Esophagus muscularis mucosa (tissue), 4 donors: Measurements from ENCODE around the gene LCNL1.

Source experiments
- EP300 ChIP-seq: sonication (generic); formaldehyde crosslinking; IDR thresholded peaks from one replicate; pipeline ENCODE4 v1.6.1; 2017; ENCODE audit warnings: antibody characterized with exemption
- POLR2A ChIP-seq: fragments of 450-650 bp; IDR thresholded peaks from one replicate; pipeline ENCODE4 v1.6.1; 2017; ENCODE audit warnings: antibody characterized with exemption, moderate library complexity, mild to moderate bottlenecking, low read depth
- POLR2AphosphoS5 ChIP-seq, 2 donors: sonication (generic); formaldehyde crosslinking; IDR thresholded peaks; one replicate each; pipeline ENCODE4 v1.6.1; 2017; ENCODE audit warnings: antibody characterized with exemption in 2 of 2
- TF ChIP-seq, protein P1 (sequence below), 3 experiments: fragments of 200-600 bp in 2 of 3; fragments of 450-650 bp in 1 of 3; sonication (generic) in 2 of 3; IDR thresholded peaks; one replicate each; pipeline ENCODE4 v1.5.1; 2017 to 2019; ENCODE audit warnings: antibody characterized with exemption in 3 of 3, mild to moderate bottlenecking in 2 of 3, moderate library complexity in 1 of 3

DNA sequence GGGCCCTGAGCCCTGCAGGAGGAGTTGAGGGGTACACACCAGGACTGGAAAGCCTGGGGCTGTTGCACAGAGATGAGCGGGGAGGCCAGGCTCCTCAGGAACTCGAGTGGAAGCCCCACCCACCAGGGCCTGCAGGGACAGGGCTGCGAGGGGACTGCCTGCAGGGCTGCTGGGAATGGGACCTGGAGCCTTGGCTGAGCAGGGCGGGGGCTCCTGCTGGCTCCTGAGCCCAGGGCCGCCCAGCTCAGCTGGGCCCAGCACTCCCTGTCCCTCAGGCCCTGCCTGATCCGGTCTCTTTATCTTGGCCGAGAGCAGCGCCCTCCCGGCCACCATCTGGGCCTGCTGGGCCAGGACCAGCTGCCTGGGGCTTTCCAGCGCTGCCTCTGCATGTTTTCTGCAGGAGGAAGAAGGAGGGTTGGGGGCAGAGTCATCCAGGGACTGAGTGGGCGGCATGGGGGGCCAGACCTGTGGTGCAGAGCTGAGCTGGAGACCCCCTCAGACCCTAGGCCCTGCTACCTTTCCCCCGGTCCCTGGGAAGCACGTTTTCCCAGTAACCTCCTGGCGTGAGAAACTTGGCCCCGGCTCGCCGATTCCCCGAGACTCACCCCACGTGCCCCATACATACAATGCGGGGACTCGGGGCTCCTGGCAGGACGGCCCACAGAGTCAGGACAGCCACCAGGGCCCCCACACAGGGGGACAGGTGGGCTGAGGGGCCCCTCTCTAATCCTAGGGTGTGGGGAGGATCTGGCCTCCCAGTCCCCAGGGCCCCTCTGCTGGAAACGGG, 21.3 kb upstream of the LCNL1 start:
- TF ChIP-seq POLR2A: no peak
- TF ChIP-seq, protein P1, sequence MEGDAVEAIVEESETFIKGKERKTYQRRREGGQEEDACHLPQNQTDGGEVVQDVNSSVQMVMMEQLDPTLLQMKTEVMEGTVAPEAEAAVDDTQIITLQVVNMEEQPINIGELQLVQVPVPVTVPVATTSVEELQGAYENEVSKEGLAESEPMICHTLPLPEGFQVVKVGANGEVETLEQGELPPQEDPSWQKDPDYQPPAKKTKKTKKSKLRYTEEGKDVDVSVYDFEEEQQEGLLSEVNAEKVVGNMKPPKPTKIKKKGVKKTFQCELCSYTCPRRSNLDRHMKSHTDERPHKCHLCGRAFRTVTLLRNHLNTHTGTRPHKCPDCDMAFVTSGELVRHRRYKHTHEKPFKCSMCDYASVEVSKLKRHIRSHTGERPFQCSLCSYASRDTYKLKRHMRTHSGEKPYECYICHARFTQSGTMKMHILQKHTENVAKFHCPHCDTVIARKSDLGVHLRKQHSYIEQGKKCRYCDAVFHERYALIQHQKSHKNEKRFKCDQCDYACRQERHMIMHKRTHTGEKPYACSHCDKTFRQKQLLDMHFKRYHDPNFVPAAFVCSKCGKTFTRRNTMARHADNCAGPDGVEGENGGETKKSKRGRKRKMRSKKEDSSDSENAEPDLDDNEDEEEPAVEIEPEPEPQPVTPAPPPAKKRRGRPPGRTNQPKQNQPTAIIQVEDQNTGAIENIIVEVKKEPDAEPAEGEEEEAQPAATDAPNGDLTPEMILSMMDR (IDR thresholded peaks at IDR 0.05): no peak
- TF ChIP-seq POLR2AphosphoS5 (IDR thresholded peaks at IDR 0.05): no peak
- TF ChIP-seq EP300: no peak
